Stimulated activated CD4-positive, alpha-beta T cell treated with anti-CD3 and anti-CD28 coated beads, TNF-alpha, amount 100 ng/mL, for 4 hours (primary cell): ENCODE data around the gene ZNF526.

Experiments used
- DNase-seq, 3 experiments: peaks; one replicate each; pipeline ENCODE4 v3.0.0-alpha.2; 2020; ENCODE audit warnings: low read depth in 3 of 3

ZNF526 gene

GRCh38 chr19:42219812-42220750 is at the start of gene ZNF526:
ZNF526 (plus strand) TSS chr19:42220312; CDS start chr19:42224404, 4,092 bp downstream.
- DNase-seq, result peak; percentile 89 to 95 (median 93)

GRCh38 chr19:42170715-42171114 is 49.4 kb upstream of the ZNF526 start:
- DNase-seq, result no peak

- no peak for DNase-seq
These were observed 47.9 kb upstream of the ZNF526 start for GRCh38 chr19:42172261-42172660.

GRCh38 chr19:42173695-42174094 is 46.4 kb upstream of the ZNF526 start:
- DNase-seq, result no peak

- DNase-seq, result no peak
These were observed 45.9 kb upstream of the ZNF526 start for GRCh38 chr19:42174188-42174587.

GRCh38 chr19:42174958-42175734 is 45.0 kb upstream of the ZNF526 start:
- no peak for DNase-seq

GRCh38 chr19:42175952-42176648 is 44.0 kb upstream of the ZNF526 start:
- DNase-seq, result no peak

GRCh38 chr19:42176649-42176989 is 43.5 kb upstream of the ZNF526 start:
- no peak for DNase-seq

GRCh38 chr19:42176990-42177685 is 43.0 kb upstream of the ZNF526 start:
- peak; percentile 61 to 66 (median 61) for DNase-seq

GRCh38 chr19:42177686-42178019 is 42.5 kb upstream of the ZNF526 start:
- DNase-seq, result no peak

- DNase-seq, result no peak
These were observed 41.1 kb upstream of the ZNF526 start for GRCh38 chr19:42178791-42179674.

- DNase-seq, result peak; percentile 48 to 57 (median 53)
These were observed 35.7 kb upstream of the ZNF526 start for GRCh38 chr19:42184401-42184861.

- DNase-seq, result no peak
These were observed 34.8 kb upstream of the ZNF526 start for GRCh38 chr19:42185277-42185676.

GRCh38 chr19:42188665-42189064 is 31.4 kb upstream of the ZNF526 start:
- no peak for DNase-seq

GRCh38 chr19:42189133-42189532 is 31.0 kb upstream of the ZNF526 start:
- no peak for DNase-seq

GRCh38 chr19:42191330-42191729 is 28.8 kb upstream of the ZNF526 start:
- no peak for DNase-seq

- DNase-seq, result no peak
These were observed 28.3 kb upstream of the ZNF526 start for GRCh38 chr19:42191855-42192254.

GRCh38 chr19:42193294-42193693 is 26.8 kb upstream of the ZNF526 start:
- DNase-seq, result no peak

GRCh38 chr19:42193706-42194105 is 26.4 kb upstream of the ZNF526 start:
- no peak for DNase-seq
